SH-SY5Y (cell line): ENCODE data around the gene TRDN.

ENCODE experiments used
- GATA2 ChIP-seq: IDR thresholded peaks from 2 replicates; pipeline ENCODE4 v1.6.1; 2011; ENCODE audit warnings: mild to moderate bottlenecking, low read depth, low read length
- GATA3 ChIP-seq: IDR thresholded peaks from 2 replicates; pipeline ENCODE4 v1.6.1; 2011; ENCODE audit warnings: low read depth, mild to moderate bottlenecking, low read length, moderate library complexity

DNA sequence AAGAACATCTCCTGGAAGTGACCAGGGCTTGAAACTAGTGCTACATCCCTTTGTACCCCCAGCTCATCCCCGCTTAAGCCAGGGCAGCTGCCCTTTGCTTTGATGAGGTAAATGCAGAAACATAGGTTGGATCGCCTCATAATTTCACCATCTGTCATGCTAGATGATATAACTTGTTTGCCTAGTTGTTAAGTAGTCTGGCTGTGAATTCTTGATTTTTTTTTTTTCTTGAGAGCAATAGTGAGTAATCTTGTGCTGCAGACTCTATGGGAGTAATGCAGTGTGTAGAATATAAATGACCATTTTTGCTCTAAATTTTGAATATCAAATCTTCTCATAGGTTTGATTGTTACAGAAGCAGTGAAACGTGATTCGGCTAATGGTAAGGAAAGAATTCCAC, 4.1 kb downstream of the TRDN start:
- no peak for TF ChIP-seq GATA3
- TF ChIP-seq GATA2: no peak
